Esophagus (tissue), 2 donors: ENCODE measurements around the gene KIFBP. TPM values are rescaled to one million over a fixed set of nuclear protein-coding genes. Genes with fewer than 3 reads are reported as not detected.
A peak's percentile ranks its signal among the peaks of the same experiment; 100 is the strongest.

Source experiments
- H3K27ac ChIP-seq, 2 donors: one replicate each; pipeline ENCODE4 v1.5.1; 2013; ENCODE audit warnings: low read depth in 2 of 2, mild to moderate bottlenecking in 2 of 2, inconsistent platforms in 1 of 2, low read length in 1 of 2, moderate library complexity in 1 of 2
- H3K27me3 ChIP-seq, 2 donors: one replicate each; pipeline ENCODE4 v1.6.1; 2013; ENCODE audit warnings: low read length in 2 of 2, control low read depth in 1 of 2, mild to moderate bottlenecking in 1 of 2; ENCODE audit not compliant: insufficient read depth in 2 of 2, control insufficient read depth in 1 of 2
- H3K36me3 ChIP-seq, 2 donors: one replicate each; pipeline ENCODE4 v1.6.1; 2013; ENCODE audit warnings: low read length in 1 of 2; ENCODE audit not compliant: control insufficient read depth in 2 of 2, insufficient read depth in 2 of 2
- H3K4me1 ChIP-seq, 2 donors: one replicate each; pipeline ENCODE4 v1.6.1; 2013; ENCODE audit warnings: low read length in 1 of 2; ENCODE audit not compliant: control insufficient read depth in 2 of 2, insufficient read depth in 2 of 2
- H3K4me3 ChIP-seq, 2 donors: one replicate each; pipeline ENCODE4 v1.5.1; 2013; ENCODE audit warnings: low read length in 2 of 2, mild to moderate bottlenecking in 2 of 2, low read depth in 1 of 2, moderate library complexity in 1 of 2
- H3K9me3 ChIP-seq, 2 donors: one replicate each; pipeline ENCODE4 v1.6.1; 2013; ENCODE audit warnings: mild to moderate bottlenecking in 2 of 2, low read depth in 1 of 2, low read length in 1 of 2, moderate library complexity in 1 of 2; ENCODE audit not compliant: control insufficient read depth in 2 of 2, insufficient read depth in 1 of 2
- WGBS, 2 donors: extraction: QIAGEN DNeasy Blood & Tissue Kit; methylation state at CpG; one replicate each; pipeline ENCODE4 v1.1.7; 2013; 5-methylcytosine and 5-hydroxymethylcytosine counted together
- polyA plus RNA-seq, 2 donors: library from polyadenylated mRNA; stranded (reverse); fragments of 200-250 nt; gene quantifications; one replicate each; pipeline ENCODE4 v1.2.3, GENCODE V29; 2013
- donor health status: healthy with polysubstance abuse.
- donor health status: Bipolar disorder and iron deficiency.

KIFBP gene
- polyA plus RNA-seq, 2 donors, result 7.1 to 10.3 TPM

DNA sequence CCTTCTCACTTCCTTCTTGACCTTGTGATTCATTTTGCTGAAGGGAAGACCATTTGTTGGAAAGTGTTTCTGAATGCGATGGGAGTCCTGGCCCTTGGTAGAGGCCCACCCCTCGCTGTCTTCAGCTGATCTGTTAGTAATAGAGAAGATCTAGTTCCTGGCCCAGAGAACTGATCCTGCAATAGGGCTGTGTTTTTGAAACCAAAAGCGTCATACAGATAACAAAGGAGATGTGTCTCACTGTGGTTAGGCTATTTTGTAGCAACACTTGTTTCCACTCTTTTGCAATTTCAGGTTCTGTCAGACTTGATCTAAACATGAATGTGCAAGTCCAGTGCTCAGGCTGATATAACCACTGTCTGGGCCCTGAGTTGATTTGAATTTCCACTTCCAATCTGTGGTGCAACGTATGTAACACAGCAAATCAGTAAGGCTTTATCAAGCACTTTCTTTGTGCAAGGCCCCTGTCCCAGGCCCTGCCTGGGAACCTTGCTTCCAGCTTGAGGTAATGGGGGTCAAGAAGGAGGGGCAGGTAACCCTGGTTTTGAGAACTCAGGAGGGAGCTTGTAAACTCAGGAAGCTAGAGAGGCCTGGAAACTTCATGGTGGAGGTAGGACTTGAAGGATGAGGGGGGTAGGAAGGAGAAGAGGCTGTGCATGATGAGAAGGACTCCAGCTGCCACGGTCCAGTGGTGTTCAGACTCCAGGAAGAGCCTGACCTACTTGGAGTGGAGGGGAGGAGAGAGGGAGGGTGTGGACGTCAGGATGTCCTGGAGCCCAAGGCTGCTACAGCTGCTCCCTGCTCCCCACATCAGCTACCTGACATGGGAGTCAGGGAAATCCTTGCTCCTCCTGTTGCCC lies 57.1 kb downstream of the KIFBP start:
- H3K9me3 ChIP-seq, result no peaks in the 10 kb centered on the region
- no peak overlapping the region for H3K4me3 ChIP-seq
- H3K27ac ChIP-seq, result peak overlapping the region; percentile 69 to 90
- H3K4me1 ChIP-seq, result peaks cover 0 to 6% of the 10 kb centered on the region in 2 donors
- H3K36me3 ChIP-seq, result no peaks in the 10 kb centered on the region
- no peaks in the 10 kb centered on the region for H3K27me3 ChIP-seq
- WGBS, 2 donors, result 47 to 57% methylated on average over 6 of the region's 6 CpGs

DNA sequence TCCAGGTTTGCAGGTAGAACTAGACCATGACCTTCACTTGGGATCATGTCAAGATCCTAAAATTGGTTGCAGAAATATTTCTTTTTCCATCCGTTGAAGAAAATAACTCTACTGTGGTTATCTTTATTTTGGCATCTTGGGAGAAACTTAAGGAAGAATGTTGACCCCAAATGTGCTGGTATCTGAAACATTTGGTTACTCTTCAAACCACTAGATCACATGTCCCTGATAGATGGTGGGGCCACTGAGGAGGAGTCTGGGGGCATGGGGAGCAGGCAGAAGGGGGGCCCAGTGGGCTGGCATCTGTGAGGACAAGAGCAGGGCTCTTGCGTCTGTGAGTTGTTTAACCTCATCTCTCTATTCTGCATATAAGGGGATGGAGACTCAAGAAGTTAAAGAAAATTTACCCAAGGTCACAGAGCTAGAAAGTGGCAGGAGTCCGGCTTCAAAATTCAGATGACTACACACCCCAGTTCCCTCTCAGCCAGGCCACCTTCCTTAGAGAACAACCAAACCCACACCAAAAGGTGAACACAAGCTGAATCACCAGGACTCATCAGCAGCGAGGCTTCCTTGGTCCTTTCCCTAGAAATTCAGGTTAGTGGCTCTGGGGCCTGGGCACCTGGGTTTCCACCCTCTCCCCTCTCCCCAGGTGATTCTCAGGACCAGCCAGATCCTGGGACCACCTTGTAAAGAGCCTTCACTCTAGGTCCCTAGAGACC lies 58.7 kb downstream of the KIFBP start:
- no peak overlapping the region for H3K27ac ChIP-seq

DNA sequence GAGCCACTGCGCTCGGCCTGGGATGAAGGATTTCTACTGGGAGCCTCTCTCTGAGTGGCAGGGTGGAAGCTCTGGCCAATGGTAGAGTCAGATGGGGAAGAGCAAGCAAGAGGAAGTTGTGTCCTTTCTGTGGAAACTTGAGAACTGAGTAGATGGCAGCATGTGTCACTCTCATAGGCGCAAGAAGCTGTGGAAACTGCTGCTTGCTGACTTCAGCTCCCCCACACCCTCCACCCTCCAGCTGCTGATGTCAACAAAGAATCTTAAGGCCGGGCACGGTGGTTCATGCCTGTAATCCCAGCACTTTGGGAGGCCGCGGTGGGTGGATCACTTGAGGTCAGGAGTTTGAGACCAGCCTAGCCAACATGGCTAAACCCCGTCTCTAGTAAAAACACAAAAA lies 59.5 kb downstream of the KIFBP start:
- WGBS, 2 donors, result 55 to 60% methylated on average over 8 of the region's 8 CpGs
- Histone ChIP-seq H3K9me3 (no peaks in the 10 kb centered on the region), H3K36me3 (no peaks in the 10 kb centered on the region), H3K4me3 (no peak overlapping the region), H3K27me3 (no peaks in the 10 kb centered on the region), H3K4me1 (peaks cover 0 to 8% of the 10 kb centered on the region in 2 donors), H3K27ac (no peak overlapping the region)

More for the DNA sequence above, 58.7 kb downstream of the KIFBP start:
- Histone ChIP-seq H3K36me3 (no peaks in the 10 kb centered on the region), H3K9me3 (no peaks in the 10 kb centered on the region), H3K4me1 (peaks cover 0 to 8% of the 10 kb centered on the region in 2 donors), H3K27me3 (no peaks in the 10 kb centered on the region), H3K4me3 (no peak overlapping the region)
- WGBS, 2 donors, result 82 to 84% methylated on average over 4 of the region's 4 CpGs

DNA sequence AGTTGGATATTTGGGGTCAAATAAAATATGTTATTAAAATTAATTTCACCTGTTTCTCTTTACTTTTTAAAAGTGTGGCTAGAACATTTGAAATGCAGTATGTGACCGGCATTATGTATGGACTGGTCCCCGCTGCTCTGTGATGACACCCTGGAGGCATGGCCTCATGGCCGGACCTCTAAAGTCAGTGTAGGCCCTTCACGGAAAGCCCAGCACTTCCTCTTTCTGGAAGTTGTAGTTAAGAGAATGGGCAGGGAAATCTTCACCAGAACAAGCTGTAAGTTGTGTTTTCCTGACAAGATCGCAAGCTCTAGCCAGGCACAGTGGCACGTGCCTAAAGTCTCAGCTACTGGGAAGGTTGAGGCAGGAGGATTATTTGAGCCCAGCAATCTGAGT lies 61.0 kb downstream of the KIFBP start:
- H3K4me3 ChIP-seq, result no peak overlapping the region
- H3K9me3 ChIP-seq, result no peaks in the 10 kb centered on the region
- H3K27me3 ChIP-seq, result no peaks in the 10 kb centered on the region
- no peak overlapping the region for H3K27ac ChIP-seq
- 77 to 84% methylated on average over 6 of the region's 6 CpGs for WGBS, 2 donors
- H3K4me1 ChIP-seq, result peaks cover 0 to 8% of the 10 kb centered on the region in 2 donors
- no peaks in the 10 kb centered on the region for H3K36me3 ChIP-seq

DNA sequence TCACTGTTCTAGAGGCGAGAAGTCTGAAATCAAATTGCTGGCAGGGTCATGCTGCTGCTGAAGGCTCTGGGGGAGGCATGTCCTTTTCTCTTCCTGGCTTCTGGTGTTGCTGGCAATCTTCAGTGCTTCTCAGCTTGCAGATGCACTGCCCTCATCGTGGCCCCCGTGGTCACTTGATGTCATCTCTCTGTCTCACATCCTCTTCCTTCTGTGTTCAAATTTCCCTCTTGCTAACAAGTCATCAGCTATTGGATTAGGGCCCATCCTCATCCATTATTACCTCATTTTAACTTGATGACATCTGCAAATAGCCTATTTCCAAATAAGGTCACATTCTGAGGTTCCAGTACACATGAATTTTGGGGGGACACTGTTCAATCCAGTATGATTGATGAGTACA lies 62.7 kb downstream of the KIFBP start:
- 71 to 73% methylated on average over 3 of the region's 3 CpGs for WGBS, 2 donors
- Histone ChIP-seq H3K27me3 (no peaks in the 10 kb centered on the region), H3K9me3 (no peaks in the 10 kb centered on the region), H3K4me1 (peaks cover 0 to 2% of the 10 kb centered on the region in 2 donors), H3K4me3 (no peak overlapping the region), H3K27ac (no peak overlapping the region), H3K36me3 (no peaks in the 10 kb centered on the region)

DNA sequence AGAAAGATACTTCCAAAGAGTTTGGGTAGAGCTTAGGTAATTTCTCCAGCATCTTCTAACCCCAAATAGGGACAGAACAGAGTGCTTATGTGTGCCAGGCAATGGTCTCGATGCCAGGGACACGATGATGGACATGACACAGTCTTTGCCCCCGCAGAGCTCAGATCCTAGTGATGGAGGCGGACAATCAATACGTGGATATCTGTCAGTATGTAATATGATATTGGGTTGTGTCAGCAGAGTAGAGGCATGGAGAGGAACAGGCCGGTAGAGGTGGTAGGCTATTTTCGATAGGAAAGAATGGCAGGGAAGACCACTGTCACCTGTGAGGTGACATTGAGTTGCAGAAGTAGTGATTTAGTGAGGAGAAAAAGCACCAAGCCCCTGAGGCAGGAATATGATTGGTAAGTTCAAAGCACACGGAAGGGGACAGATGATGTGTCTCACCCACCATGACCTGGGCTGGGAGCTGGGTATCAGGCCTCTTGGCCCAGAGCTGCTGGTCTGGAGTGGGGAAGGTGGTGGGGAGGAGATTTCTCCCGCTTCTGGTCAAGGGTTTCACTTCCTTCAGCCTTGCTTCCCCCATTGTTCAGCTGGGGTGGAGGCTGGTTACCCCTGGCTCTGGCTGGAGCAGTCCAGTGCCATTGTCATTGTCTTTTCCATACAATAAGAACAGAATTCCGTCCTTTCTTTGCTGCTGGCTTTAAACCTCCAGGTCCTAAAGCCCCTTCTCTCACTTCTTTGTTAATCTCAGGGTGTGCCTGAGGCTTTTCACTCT lies 63.3 kb downstream of the KIFBP start:
- Histone ChIP-seq H3K36me3 (no peaks in the 10 kb centered on the region), H3K4me1 (peaks cover 0 to 2% of the 10 kb centered on the region in 2 donors), H3K27ac (peak overlapping the region in 1 of 2 donors; percentile 3), H3K27me3 (no peaks in the 10 kb centered on the region), H3K9me3 (no peaks in the 10 kb centered on the region), H3K4me3 (no peak overlapping the region)
- WGBS, 2 donors, result 80 to 82% methylated on average over 10 of the region's 10 CpGs

DNA sequence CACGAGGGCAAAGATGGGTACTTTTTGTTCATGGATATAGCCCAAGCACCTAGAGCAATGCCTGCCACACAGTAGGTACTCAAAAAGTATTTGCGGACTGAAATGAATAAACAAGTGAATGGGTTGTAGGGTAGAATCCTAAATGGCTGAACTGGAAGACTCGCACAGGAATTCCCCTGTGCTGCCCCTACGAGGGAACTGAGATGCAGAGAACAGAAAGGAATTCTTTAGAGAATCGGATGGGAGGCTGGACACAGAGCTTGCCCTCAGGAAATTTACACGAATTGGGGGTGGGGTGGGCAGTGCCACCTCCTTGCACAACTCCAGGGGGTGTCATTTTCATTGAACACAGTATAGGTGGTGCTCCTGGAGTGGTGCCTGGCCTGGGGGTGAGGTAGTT lies 64.1 kb downstream of the KIFBP start:
- Histone ChIP-seq H3K4me3 (no peak overlapping the region), H3K27ac (no peak overlapping the region), H3K9me3 (no peaks in the 10 kb centered on the region), H3K4me1 (peaks cover 0 to 2% of the 10 kb centered on the region in 2 donors), H3K36me3 (no peaks in the 10 kb centered on the region), H3K27me3 (no peaks in the 10 kb centered on the region)
- 75% methylated on average over 6 of the region's 6 CpGs for WGBS, 2 donors

DNA sequence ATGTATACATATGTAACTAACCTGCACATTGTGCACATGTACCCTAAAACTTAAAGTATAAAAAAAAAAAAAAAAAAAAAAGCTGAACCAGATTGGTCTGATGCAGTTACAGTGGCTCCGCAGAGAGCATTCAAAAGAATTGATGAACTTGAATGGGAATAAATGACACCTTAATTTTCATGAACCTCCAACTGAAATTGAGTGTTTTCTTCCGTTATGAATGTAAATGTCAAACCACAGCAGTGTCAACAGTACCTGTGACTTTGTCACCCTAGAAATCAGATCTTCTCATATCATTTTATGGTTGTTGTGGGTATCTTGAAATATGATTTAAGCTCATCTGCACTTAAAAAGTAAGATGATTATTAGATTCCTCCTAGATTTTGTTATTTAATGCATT lies 66.6 kb downstream of the KIFBP start:
- no peaks in the 10 kb centered on the region for H3K27me3 ChIP-seq
- no peak overlapping the region for H3K27ac ChIP-seq
- peaks cover 0 to 2% of the 10 kb centered on the region in 2 donors for H3K4me1 ChIP-seq
- no peak overlapping the region for H3K4me3 ChIP-seq
- H3K9me3 ChIP-seq, result no peaks in the 10 kb centered on the region
- WGBS, 2 donors, result 81% methylated on average over 2 of the region's 2 CpGs
- H3K36me3 ChIP-seq, result no peaks in the 10 kb centered on the region

DNA sequence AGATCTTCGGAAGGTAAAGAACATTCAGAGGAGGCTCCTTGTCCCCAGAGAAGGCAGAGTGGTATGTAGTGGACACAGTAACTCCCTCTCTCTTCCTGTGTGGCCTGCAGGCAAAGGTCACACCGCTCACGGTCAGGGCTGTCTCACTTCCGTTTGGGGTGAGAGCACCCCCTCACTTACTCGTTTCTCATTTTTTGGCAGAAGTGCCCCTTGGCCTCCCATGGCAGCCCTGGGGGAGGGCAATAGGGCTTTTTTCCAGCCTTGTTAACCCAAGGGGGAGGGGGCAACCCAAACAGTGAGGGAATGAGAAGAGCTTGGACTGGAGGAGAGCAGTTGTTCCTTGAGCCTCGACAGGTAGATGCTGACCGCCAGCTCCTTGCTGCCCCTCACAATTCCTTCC lies 67.5 kb downstream of the KIFBP start:
- Histone ChIP-seq H3K4me3 (no peak overlapping the region), H3K36me3 (no peaks in the 10 kb centered on the region), H3K4me1 (peaks cover 0 to 2% of the 10 kb centered on the region in 2 donors), H3K9me3 (no peaks in the 10 kb centered on the region), H3K27ac (peak overlapping the region in 1 of 2 donors; percentile 1), H3K27me3 (no peaks in the 10 kb centered on the region)
- 45 to 51% methylated on average over 7 of the region's 7 CpGs for WGBS, 2 donors
